Mesothelial cell of epicardium (in vitro differentiated cells): ENCODE results near the gene C19orf25. TPM values are rescaled to one million over a fixed set of nuclear protein-coding genes. Genes with fewer than 3 reads are reported as not detected.

Experiments used
- DNase-seq, 2 experiments: peaks; one replicate each; pipeline ENCODE4 v3.0.0; 2021; ENCODE audit warnings: low spot score in 2 of 2; ENCODE audit not compliant: unreplicated experiment in 2 of 2
- H3K27ac Mint-ChIP-seq: 2 replicates; pipeline ENCODE4 v1.8.0; 2021; ENCODE audit warnings: mixed read lengths
- H3K27me3 Mint-ChIP-seq: 2 replicates; pipeline ENCODE4 v1.8.0; 2021; ENCODE audit warnings: low read depth, mixed read lengths
- H3K36me3 Mint-ChIP-seq: 2 replicates; pipeline ENCODE4 v1.8.0; 2021; ENCODE audit warnings: mixed read lengths
- H3K4me1 Mint-ChIP-seq: 2 replicates; pipeline ENCODE4 v1.8.0; 2021; ENCODE audit warnings: mixed read lengths
- H3K4me3 Mint-ChIP-seq: 2 replicates; pipeline ENCODE4 v1.8.0; 2021; ENCODE audit warnings: mild to moderate bottlenecking, moderate library complexity, mixed read lengths
- H3K9me3 Mint-ChIP-seq: 2 replicates; pipeline ENCODE4 v1.8.0; 2021; ENCODE audit warnings: mixed read lengths
- CTCF ChIP-seq: fragments of 200-600 bp; sonication (generic); IDR thresholded peaks from one replicate; pipeline ENCODE4 v1.5.0; 2021; ENCODE audit warnings: antibody characterized with exemption; ENCODE audit not compliant: unreplicated experiment
- total RNA-seq: library from RNA; stranded (reverse); gene quantifications from 3 replicates; pipeline ENCODE4 v1.2.1, GENCODE V29; 2021

The C19orf25 gene
- total RNA-seq, 1 donor from 2014 or later = 29.4 TPM

GRCh38 chr19:1488282-1488601, 9.2 kb upstream of the C19orf25 start:
- DNase-seq = no peak
- H3K4me1 Mint-ChIP-seq = peaks cover 11% of the 10 kb centered on the region
- peak overlapping the region; percentile 24 for H3K4me3 Mint-ChIP-seq
- no peak overlapping the region for H3K27ac Mint-ChIP-seq
- no peaks in the 10 kb centered on the region for H3K9me3 Mint-ChIP-seq
- H3K27me3 Mint-ChIP-seq = peaks cover 17% of the 10 kb centered on the region
- peaks cover under 1% of the 10 kb centered on the region for H3K36me3 Mint-ChIP-seq
- TF ChIP-seq CTCF = no peak

GRCh38 chr19:1487576-1488281, 8.7 kb upstream of the C19orf25 start:
- TF ChIP-seq CTCF = no peak
- DNase-seq = no peak

GRCh38 chr19:1486720-1487575, 7.9 kb upstream of the C19orf25 start:
- DNase-seq = no peak
- H3K9me3 Mint-ChIP-seq = no peaks in the 10 kb centered on the region
- TF ChIP-seq CTCF = no peak
- H3K36me3 Mint-ChIP-seq = peaks cover 2% of the 10 kb centered on the region
- no peak overlapping the region for H3K27ac Mint-ChIP-seq
- H3K4me3 Mint-ChIP-seq = no peak overlapping the region
- peaks cover 5% of the 10 kb centered on the region for H3K27me3 Mint-ChIP-seq
- H3K4me1 Mint-ChIP-seq = peaks cover 10% of the 10 kb centered on the region

More at GRCh38 chr19:1487576-1488281, 8.7 kb upstream of the C19orf25 start:
- Mint-ChIP-seq H3K9me3 (no peaks in the 10 kb centered on the region), H3K27me3 (peaks cover 13% of the 10 kb centered on the region), H3K36me3 (peaks cover 2% of the 10 kb centered on the region), H3K4me1 (peaks cover 11% of the 10 kb centered on the region), H3K4me3 (no peak overlapping the region), H3K27ac (no peak overlapping the region)

- no peak for DNase-seq
- H3K9me3 Mint-ChIP-seq = no peaks in the 10 kb centered on the region
- peaks cover 3% of the 10 kb centered on the region for H3K4me1 Mint-ChIP-seq
- no peak for TF ChIP-seq CTCF
- no peaks in the 10 kb centered on the region for H3K27me3 Mint-ChIP-seq
- H3K27ac Mint-ChIP-seq = no peak overlapping the region
- H3K4me3 Mint-ChIP-seq = no peak overlapping the region
- peaks cover 2% of the 10 kb centered on the region for H3K36me3 Mint-ChIP-seq
Observed at GRCh38 chr19:1483979-1484428, 5.0 kb upstream of the C19orf25 start.

GRCh38 chr19:1483131-1483978, 4.3 kb upstream of the C19orf25 start:
- H3K4me1 Mint-ChIP-seq = peaks cover 4% of the 10 kb centered on the region
- no peak for DNase-seq
- no peaks in the 10 kb centered on the region for H3K27me3 Mint-ChIP-seq
- peaks cover 2% of the 10 kb centered on the region for H3K36me3 Mint-ChIP-seq
- TF ChIP-seq CTCF = no peak
- H3K27ac Mint-ChIP-seq = no peak overlapping the region
- no peak overlapping the region for H3K4me3 Mint-ChIP-seq
- no peaks in the 10 kb centered on the region for H3K9me3 Mint-ChIP-seq
